Melanocyte of skin (primary cell): ENCODE results near the gene SH3BGRL2. TPM values are rescaled to one million over a fixed set of nuclear protein-coding genes. Genes with fewer than 3 reads are reported as not detected.

Experiments used
- total RNA-seq, 2 donors: library from RNA; depleted of rRNA; stranded (reverse); fragments of >200 nt; gene quantifications; 2 replicates each; pipeline ENCODE4 v1.2.3, GENCODE V29; 2012

SH3BGRL2 gene
- total RNA-seq, result under 1 TPM; 0.33 to 0.34 TPM

GRCh38 chr6:79630883-79631692 lies at the start of gene SH3BGRL2:
SH3BGRL2 (plus strand) TSS chr6:79631329; CDS start chr6:79631462, 133 bp downstream.

Other genes starting within 250 kb of the SH3BGRL2 start
- 1 to 10 TPM; 2.0 to 2.1 TPM for gene LCA5, start 93.9 kb upstream of the SH3BGRL2 start, total RNA-seq